ENCODE measurements around the gene DCDC1. TPM values are rescaled to one million over a fixed set of nuclear protein-coding genes. Genes with fewer than 3 reads are reported as not detected.
"Not testable (repeated sequence)": the region's sequence is repeated elsewhere in the genome, so short reads cannot be mapped to it uniquely, and the experiment has no call there.

DCDC1 gene
- total RNA-seq, 2 experiments from 2014 or later, result 0.07 TPM; not detected in 1

GRCh38 chr11:30949838-30950237, 419.7 kb downstream of the DCDC1 start:
- Mint-ChIP-seq H3K27ac (no peak overlapping the region), H3K4me3 (no peak overlapping the region), H3K36me3 (no peaks in the 10 kb centered on the region), H3K27me3 (no peaks in the 10 kb centered on the region), H3K4me1 (no peaks in the 10 kb centered on the region), H3K9me3 (ENCODE audit: low read depth) (peaks cover 5% of the 10 kb centered on the region)
- ATAC-seq, result no peak
- no peak for DNase-seq
- CTCF ChIA-PET, result no interaction called here

GRCh38 chr11:30947715-30948114, 421.8 kb downstream of the DCDC1 start:
- H3K9me3 Mint-ChIP-seq (ENCODE audit: low read depth); H3K36me3 Mint-ChIP-seq; H3K4me1 Mint-ChIP-seq; ATAC-seq; H3K27ac Mint-ChIP-seq; H3K27me3 Mint-ChIP-seq; CTCF ChIA-PET; H3K4me3 Mint-ChIP-seq; DNase-seq: not testable (repeated sequence)

- no peaks in the 10 kb centered on the region for H3K4me1 Mint-ChIP-seq
- H3K9me3 Mint-ChIP-seq (ENCODE audit: low read depth), result peaks cover 6% of the 10 kb centered on the region
- CTCF ChIA-PET, result no interaction called here
- H3K27ac Mint-ChIP-seq, result no peak overlapping the region
- H3K36me3 Mint-ChIP-seq, result no peaks in the 10 kb centered on the region
- ATAC-seq (no peak), DNase-seq (no peak)
- H3K27me3 Mint-ChIP-seq, result no peaks in the 10 kb centered on the region
- H3K4me3 Mint-ChIP-seq, result no peak overlapping the region
Observed at GRCh38 chr11:30938810-30939209, 430.7 kb downstream of the DCDC1 start.

GRCh38 chr11:30938171-30938570, 431.4 kb downstream of the DCDC1 start:
- Mint-ChIP-seq H3K4me1 (no peaks in the 10 kb centered on the region), H3K27ac (no peak overlapping the region), H3K27me3 (no peaks in the 10 kb centered on the region), H3K4me3 (no peak overlapping the region), H3K9me3 (ENCODE audit: low read depth) (peaks cover 6% of the 10 kb centered on the region), H3K36me3 (no peaks in the 10 kb centered on the region)
- CTCF ChIA-PET, result no interaction called here
- DNase-seq (no peak), ATAC-seq (no peak)

GRCh38 chr11:30936491-30936890, 433.0 kb downstream of the DCDC1 start:
- ATAC-seq (no peak), DNase-seq (no peak)
- H3K4me3 Mint-ChIP-seq, result no peak overlapping the region
- H3K27ac Mint-ChIP-seq, result no peak overlapping the region
- H3K4me1 Mint-ChIP-seq, result no peaks in the 10 kb centered on the region
- peaks cover 6% of the 10 kb centered on the region for H3K9me3 Mint-ChIP-seq (ENCODE audit: low read depth)
- CTCF ChIA-PET, result no interaction called here
- no peaks in the 10 kb centered on the region for H3K36me3 Mint-ChIP-seq
- H3K27me3 Mint-ChIP-seq, result no peaks in the 10 kb centered on the region

- Mint-ChIP-seq H3K4me1 (no peaks in the 10 kb centered on the region), H3K27me3 (no peaks in the 10 kb centered on the region), H3K27ac (no peak overlapping the region), H3K4me3 (no peak overlapping the region), H3K9me3 (ENCODE audit: low read depth) (peaks cover 2% of the 10 kb centered on the region), H3K36me3 (no peaks in the 10 kb centered on the region)
- DNase-seq (no peak), ATAC-seq (no peak)
- CTCF ChIA-PET, result no interaction called here
Observed at GRCh38 chr11:30935861-30936260, 433.7 kb downstream of the DCDC1 start.

GRCh38 chr11:30926130-30926529, 443.4 kb downstream of the DCDC1 start:
- DNase-seq (no peak), ATAC-seq (no peak)
- H3K4me3 Mint-ChIP-seq, result no peak overlapping the region
- H3K9me3 Mint-ChIP-seq (ENCODE audit: low read depth), result no peaks in the 10 kb centered on the region
- no peaks in the 10 kb centered on the region for H3K4me1 Mint-ChIP-seq
- no peak overlapping the region for H3K27ac Mint-ChIP-seq
- no peaks in the 10 kb centered on the region for H3K36me3 Mint-ChIP-seq
- no peaks in the 10 kb centered on the region for H3K27me3 Mint-ChIP-seq
- CTCF ChIA-PET, result interaction anchor here (1.2 kb wide), 1 partner anchor 8 kb away, joined by 3 read pairs; no protein-coding TSS in a partner anchor

GRCh38 chr11:30921811-30922210, 447.7 kb downstream of the DCDC1 start:
- no peaks in the 10 kb centered on the region for H3K4me1 Mint-ChIP-seq
- no peak overlapping the region for H3K4me3 Mint-ChIP-seq
- no peak for ATAC-seq
- CTCF ChIA-PET, result no interaction called here
- H3K36me3 Mint-ChIP-seq, result no peaks in the 10 kb centered on the region
- H3K9me3 Mint-ChIP-seq (ENCODE audit: low read depth), result no peaks in the 10 kb centered on the region
- no peak overlapping the region for H3K27ac Mint-ChIP-seq
- H3K27me3 Mint-ChIP-seq, result peaks cover 2% of the 10 kb centered on the region
- no peak for DNase-seq

- CTCF ChIA-PET, result no interaction called here
- no peak for ATAC-seq
Observed at GRCh38 chr11:30919389-30920152, 450.0 kb downstream of the DCDC1 start.

GRCh38 chr11:30917859-30918478, 451.6 kb downstream of the DCDC1 start:
- Mint-ChIP-seq H3K4me3 (no peak overlapping the region), H3K4me1 (no peaks in the 10 kb centered on the region), H3K36me3 (no peaks in the 10 kb centered on the region), H3K9me3 (ENCODE audit: low read depth) (no peaks in the 10 kb centered on the region), H3K27me3 (peaks cover 7% of the 10 kb centered on the region), H3K27ac (no peak overlapping the region)
- CTCF ChIA-PET, result interaction anchor here (0.9 to 1.6 kb wide), 5 partner anchors 8 to 790 kb away, joined by 3 to 6 read pairs (median 3); no protein-coding TSS in a partner anchor
- DNase-seq (no peak), ATAC-seq (no peak)

More at GRCh38 chr11:30919389-30920152, 450.0 kb downstream of the DCDC1 start:
- Mint-ChIP-seq H3K4me1 (no peaks in the 10 kb centered on the region), H3K27me3 (peaks cover 4% of the 10 kb centered on the region), H3K36me3 (no peaks in the 10 kb centered on the region), H3K27ac (no peak overlapping the region), H3K9me3 (ENCODE audit: low read depth) (no peaks in the 10 kb centered on the region), H3K4me3 (no peak overlapping the region)
- no peak for DNase-seq

- DNase-seq (no peak), ATAC-seq (no peak)
- no peak overlapping the region for H3K27ac Mint-ChIP-seq
- H3K4me1 Mint-ChIP-seq, result no peaks in the 10 kb centered on the region
- H3K4me3 Mint-ChIP-seq, result no peak overlapping the region
- no peaks in the 10 kb centered on the region for H3K36me3 Mint-ChIP-seq
- no peaks in the 10 kb centered on the region for H3K9me3 Mint-ChIP-seq (ENCODE audit: low read depth)
- H3K27me3 Mint-ChIP-seq, result peaks cover 7% of the 10 kb centered on the region
- CTCF ChIA-PET, result interaction anchor here (0.9 to 1.6 kb wide), 5 partner anchors 9 to 789 kb away, joined by 3 to 6 read pairs (median 3); no protein-coding TSS in a partner anchor
Observed at GRCh38 chr11:30917266-30917665, 452.3 kb downstream of the DCDC1 start.

GRCh38 chr11:30916764-30917163, 452.8 kb downstream of the DCDC1 start:
- no peaks in the 10 kb centered on the region for H3K36me3 Mint-ChIP-seq
- ATAC-seq, result no peak
- H3K9me3 Mint-ChIP-seq (ENCODE audit: low read depth), result no peaks in the 10 kb centered on the region
- CTCF ChIA-PET, result interaction anchor here (1.6 kb wide), 1 partner anchor 10 kb away, joined by 6 read pairs; no protein-coding TSS in a partner anchor
- no peak overlapping the region for H3K4me3 Mint-ChIP-seq
- H3K27me3 Mint-ChIP-seq, result peaks cover 7% of the 10 kb centered on the region
- H3K4me1 Mint-ChIP-seq, result no peaks in the 10 kb centered on the region
- no peak for DNase-seq
- H3K27ac Mint-ChIP-seq, result no peak overlapping the region

- Mint-ChIP-seq H3K27ac (no peak overlapping the region), H3K27me3 (peaks cover 5% of the 10 kb centered on the region), H3K4me1 (no peaks in the 10 kb centered on the region), H3K36me3 (no peaks in the 10 kb centered on the region), H3K9me3 (ENCODE audit: low read depth) (no peaks in the 10 kb centered on the region), H3K4me3 (no peak overlapping the region)
- DNase-seq, result no peak
- CTCF ChIA-PET, result interaction anchor here (0.7 kb wide), 1 partner anchor 40 kb away, joined by 3 read pairs; no protein-coding TSS in a partner anchor
- no peak for ATAC-seq
Observed at GRCh38 chr11:30914143-30914762, 455.3 kb downstream of the DCDC1 start.

GRCh38 chr11:30911247-30911646, 458.3 kb downstream of the DCDC1 start:
- Mint-ChIP-seq H3K27me3 (peaks cover 5% of the 10 kb centered on the region), H3K36me3 (no peaks in the 10 kb centered on the region), H3K4me3 (no peak overlapping the region), H3K9me3 (ENCODE audit: low read depth) (no peaks in the 10 kb centered on the region), H3K4me1 (no peaks in the 10 kb centered on the region), H3K27ac (no peak overlapping the region)
- CTCF ChIA-PET, result no interaction called here
- ATAC-seq, result no peak
- no peak for DNase-seq

Data from activated CD8-positive, alpha-beta memory T cell treated with anti-CD3 and anti-CD28 coated beads, Interleukin-2, amount 10 ng/mL, durations not matched to agents 7 days and 5 days (primary cell).